HG03039 (cell line): ENCODE results near the gene ZSCAN23.
A peak's percentile ranks its signal among the peaks of the same experiment; 100 is the strongest.
"Not testable (repeated sequence)": the region's sequence is repeated elsewhere in the genome, so short reads cannot be mapped to it uniquely, and the experiment has no call there.

Experiments used
- ATAC-seq: cut with Tn5 transposase; IDR thresholded peaks from one replicate; pipeline ENCODE4 v1.9.1; 2021; ENCODE audit warnings: mild to moderate bottlenecking, moderate library complexity; ENCODE audit not compliant: unreplicated experiment

ZSCAN23 gene

DNA sequence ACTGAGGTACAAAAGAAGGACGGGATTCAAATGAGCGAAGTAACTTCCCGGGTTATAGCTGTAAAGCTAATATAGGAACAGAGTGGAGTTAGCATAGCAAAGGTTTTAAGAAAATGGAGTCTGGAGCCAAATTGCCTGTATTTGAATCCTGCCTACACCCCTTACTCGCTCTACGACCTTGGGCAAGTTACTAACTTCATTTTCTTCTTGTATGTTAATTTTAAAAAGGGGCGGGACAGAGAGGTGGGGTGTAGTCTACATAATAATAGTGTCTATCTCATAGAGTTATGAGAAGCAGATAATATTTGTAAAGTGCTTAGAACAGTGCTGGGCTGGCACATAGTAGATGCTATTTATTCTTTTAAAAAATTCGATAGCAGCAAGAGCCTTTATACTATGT is 705 bp downstream of the ZSCAN23 start:
- no peak for ATAC-seq

DNA sequence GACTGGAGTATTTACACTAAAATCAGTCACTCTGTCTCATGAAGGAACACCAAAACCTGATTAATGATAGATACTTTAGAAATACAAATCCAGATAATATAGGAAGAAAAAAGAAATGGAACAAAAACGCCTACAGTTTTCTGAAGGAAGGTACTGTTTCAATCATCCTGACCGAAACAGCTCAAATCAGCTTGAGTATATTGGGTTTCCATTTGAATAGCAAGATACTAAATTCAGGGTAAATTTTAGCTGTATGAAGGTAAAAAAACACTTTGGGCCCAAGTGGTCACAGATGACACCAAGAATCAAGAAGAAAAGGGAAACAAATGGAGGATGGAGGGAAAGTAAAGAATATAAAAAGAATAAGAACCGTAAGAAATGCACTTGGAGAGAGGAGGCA is 6.9 kb downstream of the ZSCAN23 start:
- no peak for ATAC-seq

DNA sequence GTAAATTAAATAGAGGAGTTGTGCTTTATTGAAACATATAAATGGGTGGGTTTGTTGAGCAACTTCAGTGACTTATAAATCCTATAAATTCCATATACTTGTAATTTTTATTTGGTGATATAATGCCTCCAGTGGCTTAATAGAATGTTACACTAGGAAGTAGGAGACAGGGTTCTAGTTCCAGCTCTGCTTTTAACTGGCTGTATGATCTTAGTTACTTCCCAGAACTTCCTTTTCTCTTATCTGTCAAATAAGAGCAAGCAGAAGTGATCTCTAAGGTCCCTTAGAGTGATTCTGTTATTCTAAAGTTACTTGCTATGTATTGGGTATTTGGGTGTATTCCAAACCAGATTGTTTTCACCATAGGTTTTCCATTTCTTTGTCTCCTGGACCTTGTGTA is 10.2 kb downstream of the ZSCAN23 start:
- ATAC-seq = no peak

DNA sequence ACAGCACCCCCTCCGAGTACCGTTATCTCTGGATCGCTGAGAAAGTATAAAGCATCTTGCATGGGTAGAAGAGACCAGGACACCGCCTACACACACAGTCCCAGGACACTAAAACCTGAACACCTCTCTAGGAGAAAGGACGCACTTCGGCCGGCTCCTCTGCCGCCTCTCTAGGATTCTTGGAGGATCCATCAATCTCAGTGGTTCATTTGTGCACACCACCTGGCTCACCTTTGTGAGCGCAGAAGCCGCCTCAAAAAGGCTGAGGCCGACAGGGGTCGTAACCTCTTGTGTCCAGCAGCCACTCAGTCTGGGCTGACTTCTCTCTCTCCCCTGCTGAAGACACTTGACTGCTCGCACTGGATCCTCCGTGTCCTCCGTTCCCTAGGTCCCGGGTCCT is 13.5 kb downstream of the ZSCAN23 start:
- ATAC-seq = no peak

DNA sequence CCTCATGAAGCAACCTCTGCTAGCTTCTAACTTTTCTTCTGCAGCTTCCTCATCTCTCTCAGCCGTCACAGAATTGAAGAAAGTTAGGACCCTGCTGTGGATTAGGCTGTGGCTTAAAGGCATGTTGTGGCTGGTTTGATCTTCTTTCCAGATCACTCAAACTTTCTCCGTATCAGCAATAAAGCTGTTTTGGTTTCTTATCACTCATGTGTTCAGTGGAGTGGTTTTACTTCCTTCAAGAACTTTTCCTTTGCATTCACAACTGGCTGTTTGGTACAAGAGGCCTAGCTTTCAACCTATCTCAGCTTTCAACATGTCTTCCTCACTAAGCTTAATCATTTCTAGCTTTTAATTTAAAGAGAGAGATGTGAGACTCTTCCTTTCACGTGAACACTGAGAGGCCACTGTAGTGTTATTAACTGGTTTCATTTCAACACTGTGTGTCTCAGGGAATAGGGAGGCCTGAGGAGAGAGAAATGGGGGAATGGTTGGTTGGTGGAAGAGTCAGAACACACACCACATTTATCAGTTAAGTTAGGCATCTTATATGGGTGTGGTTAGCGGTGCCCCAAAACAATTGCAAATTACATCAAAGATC is 17.2 kb downstream of the ZSCAN23 start:
- no peak for ATAC-seq

DNA sequence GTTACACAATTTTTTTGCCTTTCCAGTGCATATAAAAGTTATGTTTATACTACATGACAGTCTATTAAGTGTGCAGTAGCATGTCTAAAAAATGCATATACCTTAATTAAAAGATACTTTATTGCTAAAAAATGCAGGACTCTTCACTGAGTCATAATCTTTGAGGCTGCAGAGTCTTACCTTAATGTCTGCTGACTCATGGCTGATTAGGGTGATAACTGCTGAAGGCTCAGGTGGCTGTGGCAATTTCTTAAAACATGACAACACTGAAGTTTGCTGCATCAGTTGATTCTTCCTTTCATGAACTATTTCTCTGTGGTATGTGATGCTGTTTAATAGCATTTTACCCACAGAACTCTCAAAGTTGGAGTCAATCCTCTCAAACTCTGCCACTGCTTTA is 19.1 kb downstream of the ZSCAN23 start:
- no peak for ATAC-seq

DNA sequence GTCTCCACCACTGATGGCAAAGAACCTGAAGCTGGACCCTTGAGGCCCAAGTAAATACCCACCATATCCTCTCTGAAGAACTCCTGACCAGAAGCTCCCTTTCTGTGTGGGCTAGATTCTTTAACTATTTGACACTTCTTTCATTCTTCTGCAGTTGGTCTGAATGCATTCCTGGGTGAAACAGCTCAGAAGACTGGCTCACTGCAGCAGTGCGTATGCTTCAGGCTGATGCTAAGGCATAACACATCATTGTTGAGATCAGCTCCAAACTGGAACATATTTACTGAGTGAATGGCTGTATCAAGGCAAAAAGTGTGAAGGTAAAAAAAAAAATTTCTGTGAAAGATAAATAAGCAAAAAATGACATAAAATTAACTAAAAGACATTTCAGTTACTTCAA is 19.7 kb downstream of the ZSCAN23 start:
- no peak for ATAC-seq

DNA sequence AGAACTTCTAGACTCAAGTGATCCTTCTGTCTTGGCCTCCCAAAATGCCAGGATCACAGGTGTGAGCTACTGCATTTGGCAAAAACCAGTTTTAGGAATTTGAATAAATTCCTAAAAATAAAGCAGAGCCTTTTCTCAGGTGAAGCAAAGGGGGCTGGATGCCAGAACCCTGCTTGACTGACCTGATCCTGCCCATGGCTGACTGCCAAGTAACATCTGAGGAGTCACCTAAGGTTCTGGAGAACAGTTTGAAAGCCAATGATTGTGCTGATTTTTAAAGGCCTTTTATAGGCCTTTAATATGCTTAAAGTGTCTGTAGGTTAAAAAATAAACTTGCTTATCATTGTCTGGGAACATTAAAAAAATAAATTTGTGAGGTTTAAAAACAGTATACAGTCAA is 29.6 kb downstream of the ZSCAN23 start:
- no peak for ATAC-seq

DNA sequence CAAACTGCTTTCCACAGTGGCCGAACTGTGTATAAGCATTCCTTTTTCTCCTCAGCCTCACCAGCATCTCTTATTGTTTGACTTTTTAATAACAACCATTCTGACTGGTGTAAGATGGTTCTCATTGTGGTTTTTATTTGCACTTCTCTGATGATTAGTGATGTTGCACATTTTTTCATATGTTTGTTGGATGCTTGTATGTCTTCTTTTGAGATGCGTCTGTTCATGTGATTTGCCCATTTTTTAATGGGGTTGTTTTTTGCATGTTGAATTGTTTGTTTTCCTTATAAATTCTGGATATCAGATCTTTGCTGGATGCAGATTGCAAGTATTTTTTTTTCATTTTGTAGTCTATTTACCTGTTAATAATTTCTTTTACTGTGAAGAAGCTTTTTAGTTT is 32.5 kb downstream of the ZSCAN23 start:
- ATAC-seq = no peak

DNA sequence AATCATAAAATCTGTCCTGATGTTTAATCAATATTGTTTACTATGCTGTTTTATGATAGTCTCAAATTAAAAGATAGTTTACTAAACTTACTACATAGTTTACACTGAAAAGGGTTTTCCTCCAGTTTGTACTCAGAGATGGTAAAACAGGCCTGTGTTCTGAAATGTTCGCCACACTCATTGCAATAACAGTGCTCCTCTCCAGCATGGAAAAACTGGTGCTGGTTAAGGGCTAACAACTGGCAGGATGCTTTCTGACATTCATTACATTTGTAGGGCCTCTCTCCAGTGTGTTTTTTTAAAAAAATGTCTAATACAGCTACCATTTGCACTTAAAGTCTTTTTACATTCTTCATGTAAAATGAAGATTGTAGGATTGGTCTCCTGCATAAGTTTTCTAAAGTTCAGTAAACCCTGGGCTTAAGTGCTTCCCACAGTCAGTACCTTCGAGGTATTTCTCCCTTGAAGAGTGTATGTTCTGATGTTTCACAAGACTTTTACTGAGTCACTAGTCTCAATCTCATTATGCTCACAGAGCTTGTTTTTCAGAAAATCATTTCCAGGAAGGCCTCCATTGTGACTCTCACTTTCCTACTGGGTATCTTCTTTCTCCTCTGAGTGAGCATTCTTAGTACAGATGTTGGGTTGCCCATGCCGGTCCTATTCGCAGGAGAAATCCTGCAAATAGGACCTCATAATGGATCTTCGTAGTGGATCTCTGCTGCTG is 35.1 kb downstream of the ZSCAN23 start:
- no peak for ATAC-seq

DNA sequence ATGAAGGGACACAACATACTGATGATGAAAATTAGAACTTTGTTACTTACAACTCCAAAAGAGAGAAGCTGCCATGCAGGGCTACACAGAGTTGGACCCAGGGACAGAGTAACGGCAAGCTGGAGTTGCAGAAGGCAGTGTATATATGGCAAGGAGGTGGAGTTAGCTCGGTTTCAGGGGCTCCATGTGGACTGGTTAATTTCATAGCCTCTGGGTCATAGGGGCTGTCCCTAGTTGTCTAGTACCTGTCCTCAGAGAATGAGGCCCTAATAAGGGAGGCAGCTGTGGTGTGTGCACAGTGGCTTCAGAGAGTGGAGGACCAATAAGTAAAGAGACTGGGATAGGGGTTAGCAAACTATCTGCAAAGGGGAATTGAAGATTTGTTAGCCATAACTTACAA is 35.9 kb downstream of the ZSCAN23 start:
- no peak for ATAC-seq

DNA sequence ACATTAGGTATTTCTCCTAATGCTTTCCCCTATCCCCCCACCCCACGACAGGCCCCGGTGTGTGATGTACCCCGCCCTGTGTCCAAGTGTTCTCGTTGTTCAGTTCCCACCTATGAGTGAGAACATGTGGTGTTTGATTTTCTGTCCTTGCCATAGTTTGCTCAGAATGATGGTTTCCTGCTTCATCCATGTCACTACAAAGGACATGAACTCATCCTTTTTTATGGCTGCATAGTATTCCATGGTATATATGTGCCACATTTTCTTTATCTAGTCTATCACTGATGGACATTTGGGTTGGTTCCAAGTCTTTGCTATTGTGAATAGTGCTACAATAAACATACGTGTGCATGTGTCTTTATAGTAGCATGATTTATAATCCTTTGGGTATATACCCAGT is 39.4 kb downstream of the ZSCAN23 start:
- not testable (repeated sequence) for ATAC-seq

DNA sequence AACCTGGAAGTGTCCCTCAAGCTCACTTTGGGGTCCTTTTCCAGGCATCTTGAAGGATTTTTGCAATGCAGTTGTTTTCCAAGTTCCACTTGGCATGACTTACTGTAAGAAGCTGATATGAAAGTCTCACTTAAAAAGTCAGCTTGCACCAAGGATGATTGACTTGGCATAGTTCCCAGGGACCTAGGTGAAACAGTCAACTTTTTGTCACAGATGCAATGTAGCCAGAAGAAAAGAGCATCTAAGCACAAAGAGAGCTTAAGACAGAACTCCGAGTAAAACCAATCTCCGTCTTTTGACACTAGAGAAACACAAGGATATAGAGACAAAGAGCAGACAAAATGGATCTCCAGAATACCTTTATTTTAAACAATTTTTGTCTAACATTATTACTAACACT is 41.1 kb downstream of the ZSCAN23 start:
- no peak for ATAC-seq

DNA sequence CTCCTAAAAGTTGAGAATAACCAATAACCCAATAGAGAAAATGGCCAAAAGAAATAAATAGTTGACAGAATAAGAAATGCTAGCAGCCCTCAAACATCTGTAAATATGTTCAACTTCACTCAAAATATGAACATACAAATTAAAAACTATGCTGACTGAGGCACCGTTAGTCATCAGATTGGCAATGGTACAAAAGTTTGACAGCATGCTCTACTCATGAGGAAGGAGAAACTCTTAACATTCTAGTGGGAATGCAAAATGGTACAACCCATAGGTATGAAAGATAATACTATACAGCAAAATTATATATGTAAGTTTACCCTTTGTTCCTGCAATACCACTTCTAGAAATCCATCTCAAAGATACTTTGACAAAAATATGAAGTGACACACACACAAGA is 42.1 kb downstream of the ZSCAN23 start:
- ATAC-seq = no peak

DNA sequence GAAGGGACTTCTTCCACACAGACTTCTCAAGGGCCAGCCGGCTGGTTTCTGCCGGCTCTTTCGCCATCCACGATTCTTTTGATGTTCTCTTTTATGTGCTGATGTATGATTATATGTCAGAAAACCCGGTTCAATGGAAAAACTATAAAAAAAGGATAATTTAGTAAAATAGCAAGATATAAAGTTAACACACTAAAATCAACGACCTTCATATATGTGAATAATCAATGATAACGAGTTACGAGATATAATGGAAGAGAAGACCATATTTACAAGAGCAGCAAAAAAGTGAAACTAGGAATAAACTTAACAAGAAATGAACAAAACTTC is 43.2 kb downstream of the ZSCAN23 start:
- no peak for ATAC-seq

DNA sequence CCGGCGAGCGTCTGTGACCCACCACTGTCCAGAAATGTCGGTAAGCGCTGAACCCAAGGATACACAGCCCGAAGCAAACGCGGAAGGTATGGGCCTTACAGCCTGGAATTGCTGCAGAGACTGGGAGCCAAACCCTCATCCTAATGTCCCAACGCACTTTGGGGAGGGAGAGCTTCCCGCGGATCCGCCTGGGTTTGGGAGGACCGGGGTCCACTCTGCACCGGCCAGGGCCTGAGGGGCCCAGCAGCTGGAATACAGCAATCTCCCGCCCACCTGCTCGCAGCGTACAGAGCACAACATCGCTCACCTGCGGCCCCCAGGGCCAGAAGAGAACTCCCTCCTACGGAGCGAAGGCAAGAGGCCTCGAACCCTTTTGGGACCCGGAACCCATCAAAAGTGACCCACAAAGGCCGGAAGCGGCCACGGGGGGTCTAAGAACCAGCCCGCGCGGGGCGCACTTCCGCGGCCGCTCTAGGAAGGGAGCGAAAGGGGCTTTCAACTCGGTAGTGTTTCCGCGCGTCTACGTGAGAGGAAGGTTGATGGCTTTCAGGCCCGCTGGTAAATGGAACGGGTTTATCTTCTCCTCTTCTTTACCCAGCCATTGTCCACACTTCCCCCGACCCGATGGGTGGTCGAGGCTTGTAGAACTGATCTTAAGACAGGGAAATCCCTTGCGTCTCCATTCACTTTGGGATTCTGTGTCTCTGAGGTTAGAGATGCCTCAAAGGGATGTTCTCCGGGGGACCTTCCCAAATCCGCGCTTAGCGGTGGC is 43.8 kb downstream of the ZSCAN23 start, which contains the start of gene ZSCAN12:
ZSCAN12 (minus strand) TSS at position 398 of the 772 bp plus-strand sequence. CDS start 1,342 bp downstream, outside the sequence.
- peak; percentile 83 for ATAC-seq

DNA sequence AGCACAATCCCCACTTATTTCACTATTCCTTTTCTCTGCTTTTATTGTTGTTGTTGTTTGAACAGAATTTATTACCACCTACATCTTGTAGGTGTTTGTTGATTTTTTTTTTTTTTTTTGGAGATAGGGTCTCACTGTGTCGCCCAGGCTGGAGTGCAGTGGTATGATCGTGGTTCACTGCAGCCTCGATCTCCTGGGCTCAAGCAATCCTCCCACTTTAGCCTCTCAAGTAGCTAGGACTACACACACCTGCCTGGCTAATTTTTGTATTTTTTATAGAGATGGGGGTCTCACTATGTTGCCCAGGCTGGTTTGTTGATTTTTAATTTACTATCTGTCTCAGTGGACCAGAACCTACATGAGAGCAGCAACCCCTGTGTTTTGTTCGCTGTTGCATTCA is 47.4 kb downstream of the ZSCAN23 start:
- ATAC-seq = no peak

DNA sequence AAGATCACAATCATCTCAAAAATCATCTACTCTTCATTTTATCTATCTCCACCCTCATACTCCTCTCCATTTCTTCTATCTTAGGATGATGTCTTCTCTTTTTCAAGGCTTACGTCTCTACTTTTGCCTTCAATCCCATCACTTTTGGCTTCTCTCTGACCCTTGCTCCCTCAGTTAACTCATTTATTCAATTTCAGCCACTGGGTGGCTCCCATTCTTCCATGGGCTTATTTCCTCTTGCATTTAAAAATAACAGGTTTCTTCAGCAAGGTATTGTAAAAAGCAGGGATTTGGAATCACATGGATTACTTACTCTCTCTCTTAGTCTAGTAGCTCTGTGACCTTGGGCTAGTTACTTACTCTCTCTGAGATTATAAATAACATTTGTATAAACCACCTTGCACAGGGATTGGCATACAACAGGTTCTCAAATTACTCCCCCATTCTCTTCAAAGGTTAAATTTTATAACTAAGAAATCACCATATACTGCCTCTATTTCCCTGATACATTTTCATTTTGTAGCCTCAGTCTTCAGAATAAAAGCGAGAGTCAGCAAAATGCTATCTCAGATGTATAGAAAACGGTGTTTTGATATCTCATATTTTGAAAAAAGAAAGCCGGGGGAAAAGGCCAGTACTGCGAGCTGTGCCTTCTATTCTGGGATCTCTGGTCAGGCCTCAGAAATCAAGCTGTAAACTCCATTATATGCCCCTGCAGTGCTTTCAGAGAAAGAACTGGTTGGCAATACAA is 49.2 kb downstream of the ZSCAN23 start:
- no peak for ATAC-seq

DNA sequence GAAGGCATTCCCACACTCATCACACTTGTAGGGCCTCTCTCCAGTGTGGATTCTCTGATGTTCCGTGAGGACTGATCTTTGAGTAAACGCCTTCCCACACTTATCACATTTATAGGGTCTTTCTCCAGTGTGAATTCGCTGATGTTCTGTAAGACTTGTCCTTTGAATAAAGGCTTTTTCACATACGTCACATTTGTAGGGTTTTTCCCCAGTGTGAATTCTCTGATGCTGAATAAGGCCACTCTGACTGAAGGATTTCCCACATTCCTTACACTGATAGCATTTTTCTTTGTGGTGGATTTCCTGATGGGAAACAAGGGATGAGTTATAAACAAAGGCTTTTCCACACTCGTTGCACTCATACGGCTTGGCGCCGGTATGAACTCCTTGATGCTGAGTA is 52.6 kb downstream of the ZSCAN23 start:
- no peak for ATAC-seq

DNA sequence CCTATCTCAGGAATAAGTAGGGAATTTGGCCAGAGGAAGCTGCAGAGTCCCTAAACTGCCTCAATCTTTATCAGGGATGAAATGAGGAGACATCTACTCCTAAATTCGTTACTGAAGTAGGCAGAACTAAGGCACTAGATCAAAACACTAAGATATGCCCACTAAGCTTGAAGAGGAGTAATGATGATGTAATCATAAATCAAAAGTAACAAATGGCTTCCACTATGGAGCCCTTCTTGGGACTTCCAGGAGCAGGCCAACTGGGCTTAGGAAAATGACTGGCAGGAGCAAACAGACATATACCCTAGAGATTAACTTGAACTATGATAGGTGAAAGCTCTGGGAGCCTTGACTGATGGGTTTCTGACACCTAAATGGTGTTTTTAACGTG is 59.2 kb downstream of the ZSCAN23 start:
- ATAC-seq = no peak
